ENCODE data around the gene SLF2. TPM values are rescaled to one million over a fixed set of nuclear protein-coding genes. Genes with fewer than 3 reads are reported as not detected.

SLF2 gene
- total and polyA plus RNA-seq, 2 of the 13 experiments (the other 11 are each of a cell fraction or from before 2014, with no cell fraction given), result 12.2 to 48.1 TPM

- Histone ChIP-seq H2AFZ (ENCODE audit: low read length) (no peak overlapping the region), H3K36me3 (replicated peaks in 1 of 2; ENCODE audit: control insufficient read depth in 1 of 2, insufficient read depth in 2 of 2, low read length in 2 of 2) (no peaks in the 10 kb centered on the region), H3K79me2 (ENCODE audit: insufficient read depth, low read length) (no peaks in the 10 kb centered on the region), H4K20me1 (ENCODE audit: insufficient read depth, low read length) (no peaks in the 10 kb centered on the region), H3K9me3 (ENCODE audit: low read length) (no peaks in the 10 kb centered on the region), H3K9ac (ENCODE audit: insufficient read depth, low read depth, low read length) (no peak overlapping the region), H3K4me1 (ENCODE audit: insufficient read depth, low read length) (peaks cover 38% of the 10 kb centered on the region), H3K4me2 (ENCODE audit: low read depth, low read length) (no peak overlapping the region), H3K27me3 (ENCODE audit: control insufficient read depth in 1 of 2, insufficient read depth in 2 of 2, low read length in 2 of 2) (no peaks in the 10 kb centered on the region), H3K27ac (ENCODE audit: extremely low read length, insufficient read depth, low read length) (no peak overlapping the region), H3K4me3 (replicated peaks in 1 of 3; ENCODE audit: insufficient read depth in 1 of 3, low read depth in 2 of 3, low read length in 3 of 3) (no peak overlapping the region)
- in situ Hi-C loops (cut with HindIII; ENCODE audit: extremely low pct_ligation_motif_present, low pct_unique_long_range_greater_than_20kb) (loop anchor here (25.0 kb wide), 1 partner anchor 552 kb away; the partner anchor contains the start of genes PKD2L1 and SCD), intact Hi-C loops (cut with micrococcal nuclease; ENCODE audit: unreplicated experiment) (no loop called here)
- CTCF ChIA-PET (ENCODE audit: low intra/inter-chr PET ratio, low total read pairs), result no interaction called here
- WGBS (ENCODE audit: low lambda C conversion rate), result 55% methylated on average over 4 of the region's 4 CpGs
- ATAC-seq (no peak), DNase-seq (ENCODE audit: low spot score) (no peak), FAIRE-seq (no peak)
- TF ChIP-seq SNAPC2 (CRISPR knock-in tag; IDR thresholded peaks at IDR 0.05) (no peak), FOXJ3 (CRISPR knock-in tag; IDR thresholded peaks at IDR 0.05; ENCODE audit: borderline replicate concordance) (no peak), YEATS2 (CRISPR knock-in tag; IDR thresholded peaks at IDR 0.05; ENCODE audit: borderline replicate concordance) (no peak), TFAP4 (IDR thresholded peaks at IDR 0.05; ENCODE audit: borderline replicate concordance, low read depth) (no peak), NFE2L1 (CRISPR knock-in tag; IDR thresholded peaks at IDR 0.05; ENCODE audit: borderline replicate concordance) (no peak), ZFP82 (CRISPR knock-in tag; IDR thresholded peaks at IDR 0.05; ENCODE audit: borderline replicate concordance) (no peak), ZNF530 (CRISPR knock-in tag; IDR thresholded peaks at IDR 0.05; ENCODE audit: low read depth) (no peak), BRF2 (CRISPR knock-in tag; IDR thresholded peaks at IDR 0.05) (no peak), TRIM24 (CRISPR knock-in tag; IDR thresholded peaks at IDR 0.05) (no peak), LRRFIP1 (CRISPR knock-in tag; conservative IDR thresholded peaks at IDR 0.05) (no peak), THYN1 (CRISPR knock-in tag; IDR thresholded peaks at IDR 0.05; ENCODE audit: borderline replicate concordance, low read depth) (no peak), ZNF121 (CRISPR knock-in tag; IDR thresholded peaks at IDR 0.05) (no peak), SRSF1 (optimal IDR thresholded peaks at IDR 0.05; ENCODE audit: low read depth, low read length) (no peak)
- POLR2A ChIA-PET, result interaction anchor here (1.1 kb wide), 1 partner anchor 10 kb away, joined by 6 read pairs; no protein-coding TSS in a partner anchor
- BruUV-seq (replicated peaks), result no TSS peak
These were observed 23.2 kb upstream of the SLF2 start for GRCh38 chr10:100889546-100889945.

All from HepG2 (cell line).